ENCODE results near the gene RPS25.

DNA sequence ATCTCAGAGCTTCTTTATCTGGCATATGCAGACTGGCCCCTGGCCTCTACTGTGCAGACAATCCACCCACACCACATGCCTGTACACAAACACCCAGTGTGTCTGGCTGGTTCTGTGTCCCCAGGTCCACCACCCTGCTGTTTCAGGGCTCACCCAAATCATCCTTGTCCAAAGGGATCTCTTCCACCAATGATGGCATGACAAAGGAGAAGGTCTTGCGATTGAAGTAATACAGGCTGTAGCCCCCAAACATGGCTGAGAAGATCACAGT is 10.9 kb upstream of the RPS25 start:
- TF ChIP-seq, protein P1, sequence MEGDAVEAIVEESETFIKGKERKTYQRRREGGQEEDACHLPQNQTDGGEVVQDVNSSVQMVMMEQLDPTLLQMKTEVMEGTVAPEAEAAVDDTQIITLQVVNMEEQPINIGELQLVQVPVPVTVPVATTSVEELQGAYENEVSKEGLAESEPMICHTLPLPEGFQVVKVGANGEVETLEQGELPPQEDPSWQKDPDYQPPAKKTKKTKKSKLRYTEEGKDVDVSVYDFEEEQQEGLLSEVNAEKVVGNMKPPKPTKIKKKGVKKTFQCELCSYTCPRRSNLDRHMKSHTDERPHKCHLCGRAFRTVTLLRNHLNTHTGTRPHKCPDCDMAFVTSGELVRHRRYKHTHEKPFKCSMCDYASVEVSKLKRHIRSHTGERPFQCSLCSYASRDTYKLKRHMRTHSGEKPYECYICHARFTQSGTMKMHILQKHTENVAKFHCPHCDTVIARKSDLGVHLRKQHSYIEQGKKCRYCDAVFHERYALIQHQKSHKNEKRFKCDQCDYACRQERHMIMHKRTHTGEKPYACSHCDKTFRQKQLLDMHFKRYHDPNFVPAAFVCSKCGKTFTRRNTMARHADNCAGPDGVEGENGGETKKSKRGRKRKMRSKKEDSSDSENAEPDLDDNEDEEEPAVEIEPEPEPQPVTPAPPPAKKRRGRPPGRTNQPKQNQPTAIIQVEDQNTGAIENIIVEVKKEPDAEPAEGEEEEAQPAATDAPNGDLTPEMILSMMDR (IDR thresholded peaks at IDR 0.05; ENCODE audit: poor library complexity, severe bottlenecking), result no peak
- TF ChIP-seq EZH2 (IDR thresholded peaks at IDR 0.05; ENCODE audit: borderline replicate concordance, insufficient read depth, low read length, poor library complexity, severe bottlenecking) (no peak), EP300 (conservative IDR thresholded peaks at IDR 0.05; ENCODE audit: poor library complexity, severe bottlenecking) (no peak), TAF1 (IDR thresholded peaks at IDR 0.05; ENCODE audit: low read depth) (no peak)

All from neural cell (in vitro differentiated cells).